Mesendoderm (in vitro differentiated cells): Measurements from ENCODE around the gene TEAD4.
A peak's percentile ranks its signal among the peaks of the same experiment; 100 is the strongest.

Experiments used
- DNase-seq: peaks from one replicate; pipeline ENCODE4 v3.0.0; 2013
- H2AK5ac ChIP-seq: 2 replicates; pipeline ENCODE4 v1.6.1; 2013; ENCODE audit warnings: low read length, inconsistent platforms
- H2BK120ac ChIP-seq: 2 replicates; pipeline ENCODE4 v1.6.1; 2013; ENCODE audit warnings: low read depth, mild to moderate bottlenecking, low read length, moderate library complexity, mixed read lengths
- H2BK15ac ChIP-seq: replicated peaks from 2 replicates; pipeline ENCODE4 v1.6.1; 2013; ENCODE audit warnings: low read depth, mild to moderate bottlenecking, moderate library complexity
- H2BK5ac ChIP-seq: 2 replicates; pipeline ENCODE4 v1.6.1; 2013; ENCODE audit warnings: low read length, inconsistent platforms
- H3K18ac ChIP-seq: 2 replicates; pipeline ENCODE4 v1.6.1; 2013; ENCODE audit warnings: mild to moderate bottlenecking, low read length, mixed read lengths
- H3K23ac ChIP-seq: one replicate; pipeline ENCODE4 v1.6.1; 2013; ENCODE audit warnings: low read length
- H3K27ac ChIP-seq: 2 replicates; pipeline ENCODE4 v1.5.1; 2013; ENCODE audit warnings: low read depth, mild to moderate bottlenecking, inconsistent platforms, low read length, moderate library complexity
- H3K27me3 ChIP-seq: 2 replicates; pipeline ENCODE4 v1.6.1; 2013; ENCODE audit warnings: low read length, control low read depth, mild to moderate bottlenecking, inconsistent platforms; ENCODE audit not compliant: insufficient read depth, poor library complexity
- H3K36me3 ChIP-seq: 2 replicates; pipeline ENCODE4 v1.6.1; 2013; ENCODE audit warnings: low read length, inconsistent platforms; ENCODE audit not compliant: control insufficient read depth, insufficient read depth
- H3K4ac ChIP-seq: one replicate; pipeline ENCODE4 v1.6.1; 2013; ENCODE audit warnings: low read depth, mild to moderate bottlenecking, low read length, moderate library complexity
- H3K4me1 ChIP-seq: 2 replicates; pipeline ENCODE4 v1.6.1; 2013; ENCODE audit warnings: low read depth, low read length, inconsistent platforms; ENCODE audit not compliant: control insufficient read depth
- H3K4me2 ChIP-seq: 2 replicates; pipeline ENCODE4 v1.6.1; 2013; ENCODE audit warnings: low read length
- H3K4me3 ChIP-seq: 2 replicates; pipeline ENCODE4 v1.5.1; 2013; ENCODE audit warnings: mild to moderate bottlenecking, low read length
- H3K56ac ChIP-seq: one replicate; pipeline ENCODE4 v1.6.1; 2013; ENCODE audit warnings: low read length
- H3K79me1 ChIP-seq: 2 replicates; pipeline ENCODE4 v1.6.1; 2013; ENCODE audit warnings: low read length, inconsistent platforms
- H3K79me2 ChIP-seq: 2 replicates; pipeline ENCODE4 v1.6.1; 2013; ENCODE audit warnings: mild to moderate bottlenecking, low read length; ENCODE audit not compliant: control insufficient read depth, insufficient read depth
- H3K9ac ChIP-seq: 2 replicates; pipeline ENCODE4 v1.6.1; 2013; ENCODE audit warnings: low read length, inconsistent platforms
- H4K5ac ChIP-seq: one replicate; pipeline ENCODE4 v1.6.1; 2013; ENCODE audit warnings: low read length
- H4K8ac ChIP-seq: one replicate; pipeline ENCODE4 v1.6.1; 2013; ENCODE audit warnings: low read depth, mild to moderate bottlenecking, control low read depth, low read length, moderate library complexity
- WGBS: extraction: QIAGEN DNeasy Blood & Tissue Kit; methylation state at CpG from one replicate; pipeline ENCODE4 v1.1.7; 2013; ENCODE audit warnings: low lambda C conversion rate, missing lambda C conversion rate; ENCODE audit not compliant: insufficient coverage; ENCODE audit errors: extremely low coverage; 5-methylcytosine and 5-hydroxymethylcytosine counted together

TEAD4 gene

DNA sequence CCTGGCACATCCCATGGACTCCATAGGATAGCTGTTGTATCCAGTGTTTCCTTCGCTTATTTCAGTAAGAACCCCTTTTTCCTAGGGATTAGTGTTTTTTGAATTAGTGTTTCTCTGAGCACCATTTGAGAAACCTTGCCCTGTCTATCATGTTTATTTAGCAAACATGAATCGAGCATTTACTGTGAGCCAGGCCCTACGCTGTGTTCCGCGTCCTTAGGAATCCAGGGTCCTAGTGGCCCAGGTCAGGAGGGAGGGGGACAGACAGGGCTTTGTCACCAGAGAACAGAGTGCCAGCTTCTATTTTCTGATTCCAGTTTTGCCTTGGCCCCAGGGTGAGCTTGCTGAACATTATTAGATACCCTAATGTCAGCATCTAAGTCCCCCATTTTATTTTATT lies 2.5 kb downstream of the TEAD4 start:
- peaks cover 22% of the 10 kb centered on the region for H3K4me1 ChIP-seq
- no CpG with 5 or more reads among the region's 5 CpGs for WGBS
- peak overlapping the region; percentile 7 for H3K18ac ChIP-seq
- H4K8ac ChIP-seq, result no peak overlapping the region
- H3K23ac ChIP-seq, result no peak overlapping the region
- peaks cover 55% of the 10 kb centered on the region for H3K79me2 ChIP-seq
- H2BK15ac ChIP-seq, result no peak overlapping the region
- peak overlapping the region; percentile 91 for H3K4me2 ChIP-seq
- no peaks in the 10 kb centered on the region for H3K27me3 ChIP-seq
- peak overlapping the region; percentile 99 for H3K56ac ChIP-seq
- H3K27ac ChIP-seq, result no peak overlapping the region
- no peak overlapping the region for H2BK120ac ChIP-seq
- H2BK5ac ChIP-seq, result no peak overlapping the region
- H3K9ac ChIP-seq, result peak overlapping the region; percentile 97
- no peak overlapping the region for H4K5ac ChIP-seq
- no peak overlapping the region for H3K4ac ChIP-seq
- H3K4me3 ChIP-seq, result peak overlapping the region; percentile 3
- H2AK5ac ChIP-seq, result no peak overlapping the region
- peak; percentile 32 for DNase-seq
- H3K79me1 ChIP-seq, result peaks cover 2% of the 10 kb centered on the region
- H3K36me3 ChIP-seq, result no peaks in the 10 kb centered on the region

DNA sequence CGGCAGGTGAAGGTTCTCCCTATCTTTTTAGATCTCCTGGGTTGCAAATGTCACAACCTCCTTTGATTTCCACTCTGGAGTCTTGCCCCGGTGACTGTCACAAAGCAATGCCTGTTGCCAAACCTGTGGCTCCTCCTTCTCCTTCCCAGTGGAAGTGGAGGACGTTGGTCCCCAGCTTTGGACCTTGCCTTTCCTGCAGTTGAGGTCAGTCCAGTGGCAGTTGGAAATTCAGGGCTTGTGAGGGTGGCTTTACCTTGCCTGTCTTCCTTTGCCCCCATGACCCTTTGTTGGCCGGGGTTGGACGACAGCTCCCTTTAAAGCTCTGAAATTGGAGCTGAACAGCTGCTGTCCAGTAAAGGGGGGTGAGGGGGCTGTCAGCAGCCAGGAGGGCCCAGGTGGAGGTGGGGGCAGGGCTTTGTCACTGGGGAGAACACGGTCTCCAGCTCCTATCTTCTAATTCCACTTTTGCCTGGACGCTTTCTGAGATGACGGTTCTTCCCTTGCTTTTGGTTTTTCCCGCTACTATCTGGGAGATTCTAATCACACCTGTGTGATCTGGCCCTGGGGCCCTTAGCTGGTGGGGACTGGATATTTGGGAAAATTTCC lies 4.1 kb downstream of the TEAD4 start:
- Histone ChIP-seq H2BK5ac (peak overlapping the region; percentile 86), H3K79me1 (peaks cover 2% of the 10 kb centered on the region), H3K4me3 (no peak overlapping the region), H3K9ac (peak overlapping the region; percentile 70), H3K27ac (peak overlapping the region; percentile 91), H3K56ac (peak overlapping the region; percentile 98), H3K23ac (peak overlapping the region; percentile 75), H3K27me3 (no peaks in the 10 kb centered on the region), H4K5ac (no peak overlapping the region), H3K36me3 (no peaks in the 10 kb centered on the region), H3K79me2 (peaks cover 64% of the 10 kb centered on the region), H2AK5ac (peak overlapping the region; percentile 12), H2BK120ac (peak overlapping the region; percentile 8), H3K4me2 (peak overlapping the region; percentile 43), H3K18ac (peak overlapping the region; percentile 84), H2BK15ac (no peak overlapping the region), H3K4me1 (peaks cover 14% of the 10 kb centered on the region), H4K8ac (no peak overlapping the region), H3K4ac (peak overlapping the region; percentile 77)
- WGBS, result no CpG with 5 or more reads among the region's 9 CpGs
- peak; percentile 75 for DNase-seq

DNA sequence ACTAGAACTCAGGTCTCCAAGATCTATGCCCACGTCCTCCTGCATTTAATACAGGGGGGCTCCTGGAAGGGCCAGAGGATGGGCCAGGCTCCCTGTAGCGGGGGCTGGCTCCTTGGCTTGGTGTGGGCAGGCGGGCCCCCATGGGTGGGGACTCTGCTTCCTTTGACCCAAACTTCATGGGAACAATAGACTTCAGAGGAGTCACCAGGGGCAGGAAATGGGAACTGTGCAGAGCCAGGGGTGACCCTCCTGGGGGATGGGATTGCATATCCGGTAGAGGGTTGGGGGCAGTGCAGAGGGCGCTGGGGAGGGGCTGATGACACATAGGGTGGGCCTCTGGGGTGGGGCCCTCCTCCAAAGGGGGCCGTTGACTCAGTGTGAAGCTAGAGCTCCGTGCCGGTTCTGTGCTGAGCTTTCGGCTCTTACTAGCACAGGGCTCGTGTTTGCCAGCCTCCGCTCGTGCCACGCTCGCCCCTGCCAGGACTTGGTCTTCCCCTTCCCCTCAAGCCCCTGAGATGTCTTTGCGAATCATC lies 4.6 kb downstream of the TEAD4 start:
- Histone ChIP-seq H3K27ac (peak overlapping the region; percentile 91), H3K18ac (peak overlapping the region; percentile 84), H3K4ac (peak overlapping the region; percentile 81), H2AK5ac (peak overlapping the region; percentile 88), H4K5ac (peak overlapping the region; percentile 7), H3K9ac (peak overlapping the region; percentile 88), H3K4me2 (peak overlapping the region; percentile 67), H3K27me3 (no peaks in the 10 kb centered on the region), H3K4me3 (no peak overlapping the region), H2BK120ac (peak overlapping the region; percentile 8), H3K79me1 (peaks cover 2% of the 10 kb centered on the region), H2BK15ac (no peak overlapping the region), H3K4me1 (peaks cover 14% of the 10 kb centered on the region), H3K36me3 (no peaks in the 10 kb centered on the region), H3K79me2 (peaks cover 69% of the 10 kb centered on the region), H3K56ac (peak overlapping the region; percentile 98), H2BK5ac (peak overlapping the region; percentile 97), H3K23ac (peak overlapping the region; percentile 90), H4K8ac (peak overlapping the region; percentile 77)
- peak; percentile 91 for DNase-seq
- no CpG with 5 or more reads among the region's 15 CpGs for WGBS

GRCh38 chr12:2967651-2968050 lies 8.5 kb downstream of the TEAD4 start:
- peaks cover 6% of the 10 kb centered on the region for H3K79me1 ChIP-seq
- no peak overlapping the region for H3K4me3 ChIP-seq
- H2BK15ac ChIP-seq, result no peak overlapping the region
- no peak overlapping the region for H2AK5ac ChIP-seq
- no peak overlapping the region for H2BK120ac ChIP-seq
- H3K27me3 ChIP-seq, result no peaks in the 10 kb centered on the region
- no peak overlapping the region for H3K4ac ChIP-seq
- no peak overlapping the region for H3K56ac ChIP-seq
- H4K8ac ChIP-seq, result no peak overlapping the region
- peaks cover 70% of the 10 kb centered on the region for H3K79me2 ChIP-seq
- H3K27ac ChIP-seq, result no peak overlapping the region
- no peak overlapping the region for H3K4me2 ChIP-seq
- H3K9ac ChIP-seq, result no peak overlapping the region
- no peak overlapping the region for H3K23ac ChIP-seq
- WGBS, result no CpG with 5 or more reads among the region's 2 CpGs
- H3K18ac ChIP-seq, result no peak overlapping the region
- no peak overlapping the region for H2BK5ac ChIP-seq
- H3K36me3 ChIP-seq, result peaks cover 3% of the 10 kb centered on the region
- H3K4me1 ChIP-seq, result peaks cover 13% of the 10 kb centered on the region
- H4K5ac ChIP-seq, result no peak overlapping the region
- no peak for DNase-seq

DNA sequence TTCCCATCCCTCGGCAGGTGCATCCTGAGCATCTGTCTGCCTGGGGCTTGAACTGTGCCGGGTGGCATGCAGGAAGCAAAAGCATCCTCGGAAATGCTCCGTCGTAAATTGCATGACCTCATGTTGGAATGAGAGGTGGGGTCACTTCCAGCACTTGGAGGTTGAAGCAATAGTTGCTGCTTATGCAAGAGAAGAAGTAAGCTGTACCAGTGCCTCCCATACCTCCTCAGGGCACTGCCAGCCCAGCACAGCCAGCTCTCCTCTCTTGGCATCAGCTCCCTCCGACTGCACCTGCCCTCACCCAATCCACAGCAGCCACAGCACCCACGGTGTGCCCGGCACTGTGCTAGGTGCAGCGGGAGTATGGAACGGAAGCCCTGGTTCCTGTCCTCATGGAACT lies 11.5 kb downstream of the TEAD4 start:
- Histone ChIP-seq H2BK120ac (no peak overlapping the region), H3K36me3 (peaks cover 3% of the 10 kb centered on the region)
- WGBS, result no CpG with 5 or more reads among the region's 10 CpGs

More for the DNA sequence above, 11.5 kb downstream of the TEAD4 start:
- Histone ChIP-seq H3K79me2 (peaks cover 73% of the 10 kb centered on the region), H3K27ac (no peak overlapping the region), H3K79me1 (peaks cover 12% of the 10 kb centered on the region), H3K9ac (no peak overlapping the region), H3K4me3 (no peak overlapping the region), H3K4ac (no peak overlapping the region), H4K5ac (no peak overlapping the region), H2AK5ac (no peak overlapping the region), H3K18ac (no peak overlapping the region), H3K27me3 (no peaks in the 10 kb centered on the region), H3K56ac (no peak overlapping the region), H3K4me2 (no peak overlapping the region), H2BK5ac (no peak overlapping the region), H4K8ac (no peak overlapping the region), H2BK15ac (no peak overlapping the region), H3K4me1 (no peaks in the 10 kb centered on the region), H3K23ac (no peak overlapping the region)
- DNase-seq, result peak; percentile 64
